ENCODE measurements around the gene PRELP.

The PRELP gene

GRCh38 chr1:203536575-203536974, 61.0 kb downstream of the PRELP start:
- no peak overlapping the region for H3K4me3 ChIP-seq (IDR thresholded peaks at IDR 0.05; ENCODE audit: insufficient read depth, low read depth, low read length)
- H3K27me3 ChIP-seq (ENCODE audit: insufficient read depth, low read depth): no peaks in the 10 kb centered on the region
- H2AFZ ChIP-seq (ENCODE audit: low read depth): no peak overlapping the region
- no peaks in the 10 kb centered on the region for H3K4me1 ChIP-seq (ENCODE audit: low read depth, poor library complexity, severe bottlenecking)
- H3K27ac ChIP-seq: no peak overlapping the region
- no peak overlapping the region for H3K9ac ChIP-seq
- no peak overlapping the region for H3K4me2 ChIP-seq
- no peaks in the 10 kb centered on the region for H4K20me1 ChIP-seq (ENCODE audit: insufficient read depth)
- H3K79me2 ChIP-seq (ENCODE audit: insufficient read depth, low read depth): no peaks in the 10 kb centered on the region
- no peaks in the 10 kb centered on the region for H3K36me3 ChIP-seq (ENCODE audit: insufficient read depth)
- TF ChIP-seq CTCF (conservative IDR thresholded peaks at IDR 0.05; ENCODE audit: low read depth, low read length): no peak

GRCh38 chr1:203536980-203537455, 61.4 kb downstream of the PRELP start:
- H3K79me2 ChIP-seq (ENCODE audit: insufficient read depth, low read depth): no peaks in the 10 kb centered on the region
- H3K4me3 ChIP-seq (IDR thresholded peaks at IDR 0.05; ENCODE audit: insufficient read depth, low read depth, low read length): no peak overlapping the region
- no peaks in the 10 kb centered on the region for H3K36me3 ChIP-seq (ENCODE audit: insufficient read depth)
- no peaks in the 10 kb centered on the region for H3K27me3 ChIP-seq (ENCODE audit: insufficient read depth, low read depth)
- H4K20me1 ChIP-seq (ENCODE audit: insufficient read depth): no peaks in the 10 kb centered on the region
- no peak overlapping the region for H3K27ac ChIP-seq
- no peak overlapping the region for H2AFZ ChIP-seq (ENCODE audit: low read depth)
- H3K4me2 ChIP-seq: no peak overlapping the region
- H3K9ac ChIP-seq: no peak overlapping the region
- H3K4me1 ChIP-seq (ENCODE audit: low read depth, poor library complexity, severe bottlenecking): no peaks in the 10 kb centered on the region
- TF ChIP-seq CTCF (conservative IDR thresholded peaks at IDR 0.05; ENCODE audit: low read depth, low read length): no peak

GRCh38 chr1:203537806-203538464, 62.3 kb downstream of the PRELP start:
- H4K20me1 ChIP-seq (ENCODE audit: insufficient read depth): no peaks in the 10 kb centered on the region
- no peak overlapping the region for H3K9ac ChIP-seq
- no peaks in the 10 kb centered on the region for H3K4me1 ChIP-seq (ENCODE audit: low read depth, poor library complexity, severe bottlenecking)
- no peak overlapping the region for H3K4me2 ChIP-seq
- no peak overlapping the region for H3K4me3 ChIP-seq (IDR thresholded peaks at IDR 0.05; ENCODE audit: insufficient read depth, low read depth, low read length)
- no peaks in the 10 kb centered on the region for H3K27me3 ChIP-seq (ENCODE audit: insufficient read depth, low read depth)
- H2AFZ ChIP-seq (ENCODE audit: low read depth): no peak overlapping the region
- no peak overlapping the region for H3K27ac ChIP-seq
- no peak for TF ChIP-seq CTCF (conservative IDR thresholded peaks at IDR 0.05; ENCODE audit: low read depth, low read length)
- no peaks in the 10 kb centered on the region for H3K36me3 ChIP-seq (ENCODE audit: insufficient read depth)
- H3K79me2 ChIP-seq (ENCODE audit: insufficient read depth, low read depth): no peaks in the 10 kb centered on the region

- Histone ChIP-seq H3K27ac (no peak overlapping the region), H3K4me2 (no peak overlapping the region), H3K79me2 (ENCODE audit: insufficient read depth, low read depth) (no peaks in the 10 kb centered on the region), H3K4me3 (IDR thresholded peaks at IDR 0.05; ENCODE audit: insufficient read depth, low read depth, low read length) (no peak overlapping the region), H3K4me1 (ENCODE audit: low read depth, poor library complexity, severe bottlenecking) (no peaks in the 10 kb centered on the region), H4K20me1 (ENCODE audit: insufficient read depth) (no peaks in the 10 kb centered on the region), H2AFZ (ENCODE audit: low read depth) (no peak overlapping the region), H3K27me3 (ENCODE audit: insufficient read depth, low read depth) (no peaks in the 10 kb centered on the region), H3K9ac (no peak overlapping the region), H3K36me3 (ENCODE audit: insufficient read depth) (no peaks in the 10 kb centered on the region)
- TF ChIP-seq CTCF (conservative IDR thresholded peaks at IDR 0.05; ENCODE audit: low read depth, low read length): no peak
These were observed 63.1 kb downstream of the PRELP start for GRCh38 chr1:203538726-203539125.
